K562 (cell line): ENCODE measurements around the gene TTC22. TPM values are rescaled to one million over a fixed set of nuclear protein-coding genes. Genes with fewer than 3 reads are reported as not detected.

ENCODE experiments used
- ATAC-seq: fragments of 200-7000 bp; cut with Tn5 transposase; 3 replicates; pipeline ENCODE4 v1.9.1; 2020; ENCODE audit warnings: moderate library complexity
- BruUV-seq: library from RNA; stranded (reverse); fragments of 400-500 nt; replicated peaks from 2 replicates; lab custom pipeline; 2021; lab: Mats Ljungman, UMichigan
- CTCF ChIA-PET: fragments of 300-600 bp; formaldehyde crosslinking; extraction: SDS; loops from one replicate; lab custom pipeline; 2021; ENCODE audit warnings: low intra/inter-chr PET ratio; lab: Yijun Ruan, JAX
- POLR2A ChIA-PET: fragments of 300-600, 350-650 bp; sonication (Branson Sonifier 250); formaldehyde crosslinking; extraction: SDS; loops from one replicate; lab custom pipeline; 2021; ENCODE audit warnings: antibody characterized with exemption, inconsistent platforms; lab: Yijun Ruan, JAX
- DNase-seq, 4 experiments: peaks; one replicate each; pipeline versions ENCODE4 v3.0.0 to v3.0.0-alpha.2; 2011 to 2018; ENCODE audit warnings: low spot score in 3 of 4, mixed read lengths in 3 of 4; ENCODE audit errors: extremely low read depth in 1 of 4
- FAIRE-seq: peaks from 2 replicates; lab custom pipeline; 2011; peaks lifted over from hg19 to GRCh38; lab: Jason Lieb, UNC
- H2AFZ ChIP-seq: 2 replicates; pipeline ENCODE4 v1.6.0; 2011; ENCODE audit warnings: low read depth, low read length, control low read depth, inconsistent platforms
- H3K27ac ChIP-seq: fragments of 200-600 bp; 3 replicates; pipeline ENCODE4 v1.8.0; 2011; ENCODE audit warnings: low read depth, mild to moderate bottlenecking, control low read depth, inconsistent platforms, low read length, moderate library complexity, mixed read lengths; ENCODE audit errors: extremely low read depth
- H3K27me3 ChIP-seq, 2 experiments: fragments of 300-600 bp in 1 of 2; 2 replicates in 1 of 2; 3 replicates in 1 of 2; pipeline versions ENCODE4 v1.6.0 to v1.8.0; 2011; ENCODE audit warnings: inconsistent platforms in 2 of 2, low read length in 2 of 2, mild to moderate bottlenecking in 1 of 2, mixed read lengths in 1 of 2, moderate library complexity in 1 of 2; ENCODE audit not compliant: control insufficient read depth in 2 of 2, insufficient read depth in 2 of 2
- H3K36me3 ChIP-seq: fragments of 300-600 bp; 3 replicates; pipeline ENCODE4 v1.8.0; 2011; ENCODE audit warnings: mild to moderate bottlenecking, low read length, inconsistent platforms; ENCODE audit not compliant: control insufficient read depth, insufficient read depth
- H3K4me1 ChIP-seq, 2 experiments: fragments of 200-600 bp in 1 of 2; replicated peaks in 1 of 2; 2 replicates in 1 of 2; 3 replicates in 1 of 2; pipeline versions ENCODE4 v1.5.1 to v1.8.0; 2011; ENCODE audit warnings: inconsistent platforms in 2 of 2, low read length in 2 of 2, mild to moderate bottlenecking in 1 of 2, mixed read lengths in 1 of 2, moderate library complexity in 1 of 2; ENCODE audit not compliant: control insufficient read depth in 2 of 2, insufficient read depth in 2 of 2
- H3K4me2 ChIP-seq: 2 replicates; pipeline ENCODE4 v1.6.1; 2011; ENCODE audit warnings: low read length, control low read depth, inconsistent platforms, mixed read lengths; ENCODE audit not compliant: insufficient read depth
- H3K4me3 ChIP-seq: fragments of 200-600 bp; sonication (generic), shearing (Covaris generic); 2 replicates; pipeline ENCODE4 v1.5.1; 2016; ENCODE audit warnings: control low read depth, inconsistent platforms
- H3K79me2 ChIP-seq: fragments of 200-600 bp; 3 replicates; pipeline ENCODE4 v1.8.0; 2011; ENCODE audit warnings: low read length, inconsistent platforms; ENCODE audit not compliant: control insufficient read depth, insufficient read depth
- H3K9ac ChIP-seq, 2 experiments: 2 replicates each; pipeline versions ENCODE4 v1.6.0 to v1.6.1; 2011; ENCODE audit warnings: low read depth in 2 of 2, low read length in 2 of 2, control low read depth in 1 of 2, inconsistent platforms in 1 of 2, mild to moderate bottlenecking in 1 of 2, mixed read lengths in 1 of 2; ENCODE audit not compliant: insufficient read depth in 1 of 2
- H3K9me1 ChIP-seq: one replicate; pipeline ENCODE4 v1.6.0; 2011; ENCODE audit warnings: inconsistent platforms, mild to moderate bottlenecking, low read length, moderate library complexity; ENCODE audit not compliant: control insufficient read depth, insufficient read depth
- H3K9me3 ChIP-seq: replicated peaks from 2 replicates; pipeline ENCODE4 v1.5.1; 2011; ENCODE audit warnings: low read depth, low read length, inconsistent platforms; ENCODE audit not compliant: control insufficient read depth, insufficient read depth
- H4K20me1 ChIP-seq: replicated peaks from 2 replicates; pipeline ENCODE4 v1.6.1; 2011; ENCODE audit warnings: low read length, inconsistent platforms, mixed read lengths; ENCODE audit not compliant: control insufficient read depth, insufficient read depth
- ATF3 ChIP-seq, 2 experiments: fragments of 450-650 bp in 1 of 2; sonication (generic) in 1 of 2; formaldehyde crosslinking in 1 of 2; IDR thresholded peaks in 1 of 2; conservative IDR thresholded peaks in 1 of 2; 2 replicates each; pipeline versions ENCODE4 v1.6.1 to v1.8.1; 2016 to 2023; ENCODE audit warnings: mild to moderate bottlenecking in 2 of 2, moderate library complexity in 2 of 2, inconsistent platforms in 1 of 2, missing genetic modification reagents in 1 of 2
- CBFB ChIP-seq: sonication (generic); formaldehyde crosslinking; IDR thresholded peaks from 2 replicates; pipeline ENCODE4 v1.4.0; 2020; ENCODE audit warnings: mild to moderate bottlenecking, missing genetic modification reagents
- GATAD2B ChIP-seq: fragments of 450-650 bp; IDR thresholded peaks from 2 replicates; pipeline ENCODE4 v1.6.1; 2017; ENCODE audit warnings: mild to moderate bottlenecking, borderline replicate concordance
- HCFC1 ChIP-seq: IDR thresholded peaks from 2 replicates; pipeline ENCODE4 v1.6.1; 2012; ENCODE audit warnings: low read depth, low read length, improper control_type of control experiment
- HIVEP1 ChIP-seq: fragments of 250-450 bp; sonication (Bioruptor Pico); IDR thresholded peaks from 2 replicates; pipeline ENCODE4 v1.4.0; 2020; ENCODE audit warnings: mild to moderate bottlenecking
- HMGN3 ChIP-seq: IDR thresholded peaks from 2 replicates; pipeline ENCODE4 v1.6.1; 2011; ENCODE audit warnings: borderline replicate concordance, low read depth, mild to moderate bottlenecking, mixed read lengths, low read length; ENCODE audit not compliant: insufficient read length; ENCODE audit errors: extremely low read depth
- HNRNPUL1 ChIP-seq: fragments of 200-400 bp; formaldehyde crosslinking; IDR thresholded peaks from 2 replicates; pipeline ENCODE4 v1.6.1; 2017; ENCODE audit warnings: low read length
- JUND ChIP-seq, 2 experiments: IDR thresholded peaks; 2 replicates in 1 of 2; 3 replicates in 1 of 2; pipeline ENCODE4 v1.6.1; 2011; ENCODE audit warnings: borderline replicate concordance in 2 of 2, low read depth in 2 of 2, low read length in 2 of 2, improper control_type of control experiment in 1 of 2, missing biosample characterization in 1 of 2, missing genetic modification characterization in 1 of 2, missing genetic modification reagents in 1 of 2
- PREB ChIP-seq: sonication (generic); formaldehyde crosslinking; IDR thresholded peaks from 2 replicates; pipeline ENCODE4 v1.8.1; 2023; ENCODE audit warnings: mild to moderate bottlenecking, missing genetic modification reagents
- RB1 ChIP-seq: fragments of 450-650 bp; IDR thresholded peaks from 2 replicates; pipeline ENCODE4 v1.6.1; 2017; ENCODE audit warnings: low read depth, mild to moderate bottlenecking
- SMC3 ChIP-seq: conservative IDR thresholded peaks from 2 replicates; pipeline ENCODE4 v1.6.1; 2011; ENCODE audit warnings: low read depth, low read length, improper control_type of control experiment; ENCODE audit not compliant: insufficient read depth
- SRSF3 ChIP-seq: fragments of 200-400 bp; formaldehyde crosslinking; IDR thresholded peaks from 2 replicates; pipeline ENCODE4 v1.6.1; 2016; ENCODE audit warnings: mild to moderate bottlenecking, low read length, moderate library complexity; ENCODE audit not compliant: insufficient read depth
- TCF7 ChIP-seq: sonication (generic); IDR thresholded peaks from 2 replicates; pipeline ENCODE4 v1.6.1; 2016; ENCODE audit warnings: antibody characterized with exemption, borderline replicate concordance
- TOE1 ChIP-seq, 2 experiments: fragments of 450-650 bp in 1 of 2; sonication (generic) in 1 of 2; formaldehyde crosslinking in 1 of 2; IDR thresholded peaks; 2 replicates each; pipeline versions ENCODE4 v1.7.1 to v1.8.0; 2016 to 2022; ENCODE audit warnings: borderline replicate concordance in 2 of 2, mild to moderate bottlenecking in 2 of 2, antibody characterized with exemption in 1 of 2, inconsistent platforms in 1 of 2, low read depth in 1 of 2, missing genetic modification reagents in 1 of 2, moderate library complexity in 1 of 2
- ZC3H11A ChIP-seq: IDR thresholded peaks from 2 replicates; pipeline ENCODE4 v1.6.1; 2012; ENCODE audit warnings: low read depth, low read length, improper control_type of control experiment
- ZC3H4 ChIP-seq: sonication (generic); formaldehyde crosslinking; IDR thresholded peaks from 2 replicates; pipeline ENCODE4 v1.9.0; 2021; ENCODE audit warnings: missing genetic modification reagents, borderline replicate concordance
- ZNF143 ChIP-seq: sonication (generic); formaldehyde crosslinking; IDR thresholded peaks from 2 replicates; pipeline ENCODE4 v1.9.0; 2022; ENCODE audit warnings: mild to moderate bottlenecking, missing genetic modification reagents
- ZNF212 ChIP-seq: fragments of 450-650 bp; formaldehyde crosslinking; IDR thresholded peaks from 2 replicates; pipeline ENCODE4 v1.4.0; 2020; ENCODE audit warnings: mild to moderate bottlenecking
- ZNF41 ChIP-seq: fragments of 250-450 bp; sonication (Bioruptor Pico); conservative IDR thresholded peaks from 2 replicates; pipeline ENCODE4 v1.4.0; 2020; ENCODE audit warnings: mild to moderate bottlenecking
- WGBS: fragments of 100-300 bp; shearing (Covaris generic); methylation state at CpG from one replicate; pipeline ENCODE4 v1.1.6; 2016; ENCODE audit warnings: low coverage, mixed read lengths; ENCODE audit not compliant: insufficient coverage; ENCODE audit errors: missing lambda C conversion rate; 5-methylcytosine and 5-hydroxymethylcytosine counted together
- in situ Hi-C: fragments of 300-500 bp; cut with MboI; formaldehyde crosslinking; loops from 4 replicates; pipeline ENCODE4 v1.15.0; 2018; ENCODE audit warnings: inconsistent platforms, mixed read lengths
- intact Hi-C: fragments of 100-400 bp; cut with micrococcal nuclease; formaldehyde crosslinking; loops from 2 replicates; pipeline ENCODE4 v1.14.2; 2022
- polyA plus RNA-seq, 8 experiments: library from polyadenylated mRNA; depleted of rRNA in 4 of 8; stranded (reverse) in 5 of 8; unstranded in 3 of 8; fragments of >200 nt; fragmentation: Nextera tagmentation in 2 of 8; fragmentation: Illumina TruSeq in 1 of 8; extraction: Ambion mirVana in 2 of 8; extraction: Trizol in 1 of 8; gene quantifications; 2 replicates each; pipeline versions ENCODE4 v1.2.1 to v1.2.3, GENCODE V29; 2011 to 2014; ENCODE audit warnings: inconsistent platforms in 1 of 8, missing spikeins in 1 of 8
- total RNA-seq, 7 experiments: library from RNA; depleted of rRNA in 6 of 7; stranded (reverse); fragments of >200 nt in 6 of 7; fragmentation: Illumina TruSeq in 2 of 7; extraction: Trizol in 2 of 7; gene quantifications; 2 replicates each; pipeline versions ENCODE4 v1.2.1 to v1.2.3, GENCODE V29; 2011 to 2021; ENCODE audit warnings: low replicate concordance in 1 of 7

TTC22 gene
- total and polyA plus RNA-seq, 9 of the 15 experiments (the other 6 are each of a cell fraction or from before 2014, with no cell fraction given): 0.07 TPM; not detected in 8

- peak overlapping the region in 1 of 2 experiments; percentile 10; a peak in 1 of 4 replicates for H3K9ac ChIP-seq
- H3K9me1 ChIP-seq: no peaks in the 10 kb centered on the region
- H3K36me3 ChIP-seq: no peaks in the 10 kb centered on the region
- DNase-seq (peak; percentile 70 to 80 (median 79)), FAIRE-seq (peak; percentile 88), ATAC-seq (peak; percentile 95)
- in situ Hi-C loops (no loop called here), intact Hi-C loops (loop anchor here (1.0 to 2.0 kb wide), 3 partner anchors 138 to 950 kb away; no protein-coding TSS in a partner anchor)
- ChIA-PET CTCF (interaction anchor here (0.8 to 3.0 kb wide), 5 partner anchors 135 to 949 kb away, joined by 3 to 25 read pairs (median 4); no protein-coding TSS in a partner anchor), POLR2A (no interaction called here)
- WGBS: 5% methylated on average over 13 of the region's 13 CpGs
- H4K20me1 ChIP-seq: peaks cover 9% of the 10 kb centered on the region; the same call in 1 of the 2 replicates
- no peak overlapping the region for H3K27ac ChIP-seq
- no peaks in the 10 kb centered on the region for H3K79me2 ChIP-seq
- H3K9me3 ChIP-seq: no peaks in the 10 kb centered on the region
- peaks cover 22 to 61% of the 10 kb centered on the region in 2 experiments for H3K27me3 ChIP-seq
- H2AFZ ChIP-seq: no peak overlapping the region
- H3K4me2 ChIP-seq: no peak overlapping the region
- H3K4me1 ChIP-seq: peaks cover 0 to 6% of the 10 kb centered on the region in 2 experiments; a peak in 1 of 5 replicates
- H3K4me3 ChIP-seq: no peak overlapping the region
- BruUV-seq: no TSS peak
- TF ChIP-seq HNRNPUL1 (no peak), TCF7 (no peak), ZNF41 (no peak), SRSF3 (no peak), CBFB (CRISPR knock-in tag) (no peak), TOE1 (IDR thresholded peaks at IDR 0.05; ENCODE audit: borderline replicate concordance) (no peak), TOE1 (CRISPR knock-in tag; IDR thresholded peaks at IDR 0.05; ENCODE audit: borderline replicate concordance, low read depth) (no peak), ZNF212 (CRISPR knock-in tag) (no peak), HCFC1 (peak; percentile 20; the same call in 1 of the 2 replicates), ZC3H11A (no peak), ZC3H4 (no peak), PREB (CRISPR knock-in tag) (no peak), ATF3 (IDR thresholded peaks at IDR 0.05) (no peak), ATF3 (CRISPR knock-in tag; conservative IDR thresholded peaks at IDR 0.05) (no peak), HMGN3 (no peak), SMC3 (peak; percentile 88), GATAD2B (no peak), JUND (IDR thresholded peaks at IDR 0.05; ENCODE audit: borderline replicate concordance, low read depth, low read length) (no peak), JUND (tag; IDR thresholded peaks at IDR 0.05; ENCODE audit: borderline replicate concordance, low read depth, low read length) (no peak), HIVEP1 (no peak), ZNF143 (CRISPR knock-in tag) (no peak), RB1 (peak; percentile 58; the same call in 1 of the 2 replicates)
Measured at GRCh38 chr1:54810153-54810942, 9.2 kb upstream of the TTC22 start.
